Endothelial cell of umbilical vein (primary cell): ENCODE results near the gene RPS25. TPM values are rescaled to one million over a fixed set of nuclear protein-coding genes. Genes with fewer than 3 reads are reported as not detected.

Experiments
- BruUV-seq: library from RNA; stranded (reverse); fragments of 400-500 nt; replicated peaks from 2 replicates; lab custom pipeline; 2021; lab: Mats Ljungman, UMichigan
- CTCF ChIA-PET: fragments of 300-600, 350-600 bp; sonication (Branson Sonifier 250); formaldehyde crosslinking; loops from one replicate; lab custom pipeline; 2021; ENCODE audit warnings: antibody characterized with exemption, inconsistent platforms; lab: Charles Lee
- POLR2A ChIA-PET: fragments of 300-600, 350-600 bp; sonication (Branson Sonifier 250); formaldehyde crosslinking; loops from one replicate; lab custom pipeline; 2021; ENCODE audit warnings: antibody characterized with exemption, inconsistent platforms; lab: Charles Lee
- DNase-seq: peaks from one replicate; pipeline ENCODE4 v3.0.0-alpha.2; 2011; ENCODE audit warnings: low read depth, low spot score
- FAIRE-seq: peaks from 2 replicates; lab custom pipeline; 2011; peaks lifted over from hg19 to GRCh38; lab: Jason Lieb, UNC
- H2AFZ ChIP-seq: 2 replicates; pipeline ENCODE4 v1.6.0; 2012; ENCODE audit warnings: low read depth, low read length, control low read depth, inconsistent platforms
- H3K27ac ChIP-seq: 2 replicates; pipeline ENCODE4 v1.5.1; 2011; ENCODE audit warnings: low read depth, mild to moderate bottlenecking, control low read depth, low read length, moderate library complexity; ENCODE audit not compliant: insufficient read depth
- H3K27me3 ChIP-seq, 2 experiments: 2 replicates each; pipeline versions ENCODE4 v1.6.0 to v1.6.1; 2011; ENCODE audit warnings: low read length in 2 of 2, mixed read lengths in 1 of 2; ENCODE audit not compliant: control insufficient read depth in 2 of 2, insufficient read depth in 2 of 2
- H3K36me3 ChIP-seq, 2 experiments: 2 replicates in 1 of 2; 3 replicates in 1 of 2; pipeline ENCODE4 v1.5.1; 2011; ENCODE audit warnings: low read length in 2 of 2, mild to moderate bottlenecking in 1 of 2, moderate library complexity in 1 of 2; ENCODE audit not compliant: control insufficient read depth in 2 of 2, insufficient read depth in 2 of 2; ENCODE audit errors: extremely low read depth in 1 of 2
- H3K4me1 ChIP-seq: 3 replicates; pipeline ENCODE4 v1.5.1; 2011; ENCODE audit warnings: mild to moderate bottlenecking, low read length; ENCODE audit not compliant: control insufficient read depth, insufficient read depth; ENCODE audit errors: extremely low read depth
- H3K4me2 ChIP-seq: 2 replicates; pipeline ENCODE4 v1.6.1; 2011; ENCODE audit warnings: low read length, control low read depth, mixed read lengths; ENCODE audit not compliant: insufficient read depth
- H3K4me3 ChIP-seq, 3 experiments: fragments of 200-600 bp in 1 of 3; sonication (generic), shearing (Covaris generic) in 1 of 3; replicated peaks in 1 of 3; 2 replicates each; pipeline ENCODE4 v1.5.1; 2011 to 2016; ENCODE audit warnings: control low read depth in 3 of 3, low read length in 3 of 3, mild to moderate bottlenecking in 2 of 3, inconsistent platforms in 1 of 3, low read depth in 1 of 3, moderate library complexity in 1 of 3; ENCODE audit not compliant: insufficient read depth in 1 of 3
- H3K79me2 ChIP-seq: 2 replicates; pipeline ENCODE4 v1.6.0; 2012; ENCODE audit warnings: low read length, inconsistent platforms; ENCODE audit not compliant: control insufficient read depth, insufficient read depth
- H3K9ac ChIP-seq: replicated peaks from 2 replicates; pipeline ENCODE3; 2011; ENCODE audit warnings: low read length, control low read depth; ENCODE audit not compliant: insufficient read depth; ENCODE audit errors: extremely low read depth
- H3K9me1 ChIP-seq: replicated peaks from 3 replicates; pipeline ENCODE4 v1.6.0; 2011; ENCODE audit warnings: mild to moderate bottlenecking, low read length; ENCODE audit not compliant: control insufficient read depth, insufficient read depth; ENCODE audit errors: extremely low read depth
- H3K9me3 ChIP-seq: replicated peaks from 2 replicates; pipeline ENCODE4 v1.5.1; 2012; ENCODE audit warnings: low read length, inconsistent platforms; ENCODE audit not compliant: control insufficient read depth, insufficient read depth
- H4K20me1 ChIP-seq: replicated peaks from 2 replicates; pipeline ENCODE3; 2011; ENCODE audit warnings: mild to moderate bottlenecking, low read length; ENCODE audit not compliant: control insufficient read depth, insufficient read depth; ENCODE audit errors: extremely low read depth
- EZH2 ChIP-seq: IDR thresholded peaks from 2 replicates; pipeline ENCODE4 v1.6.1; 2012; ENCODE audit warnings: borderline replicate concordance, low read depth, mild to moderate bottlenecking, moderate library complexity, low read length, inconsistent platforms; ENCODE audit not compliant: severe bottlenecking
- JUN ChIP-seq: IDR thresholded peaks from 2 replicates; pipeline ENCODE4 v1.6.1; 2011; ENCODE audit warnings: borderline replicate concordance, low read depth; ENCODE audit not compliant: insufficient read length, insufficient read depth
- MYC ChIP-seq: IDR thresholded peaks from one replicate; pipeline ENCODE4 v1.6.1; 2011; ENCODE audit warnings: mild to moderate bottlenecking, low read depth, low read length
- POLR2AphosphoS5 ChIP-seq: IDR thresholded peaks from 2 replicates; pipeline ENCODE4 v1.6.1; 2012; ENCODE audit warnings: low read depth, mild to moderate bottlenecking, control low read depth, low read length, moderate library complexity; ENCODE audit not compliant: insufficient read depth
- dilution Hi-C: fragments of 300-500 bp; cut with MboI; formaldehyde crosslinking; loops from one replicate; pipeline ENCODE4 v1.15.0; 2019; ENCODE audit warnings: low sequenced_read_pairs; ENCODE audit not compliant: extremely low pct_ligation_motif_present
- intact Hi-C: fragments of 100-400 bp; cut with micrococcal nuclease; formaldehyde crosslinking; loops from one replicate; pipeline ENCODE4 v1.10.0; 2022
- polyA plus RNA-seq, 4 experiments: library from polyadenylated mRNA; depleted of rRNA in 3 of 4; stranded (reverse) in 3 of 4; unstranded in 1 of 4; fragments of >200 nt; gene quantifications; 2 replicates each; pipeline versions ENCODE4 v1.2.1 to v1.2.3, GENCODE V29; 2011 to 2012; ENCODE audit warnings: missing spikeins in 1 of 4
- total RNA-seq: library from RNA; stranded (reverse); gene quantifications from 2 replicates; pipeline ENCODE4 v1.2.3, GENCODE V29; 2021
- TF ChIP-seq, protein P1 (sequence below), 2 donors: IDR thresholded peaks; 1 replicate in 1 of 2; 2 replicates in 1 of 2; pipeline ENCODE4 v1.5.1; 2011; ENCODE audit warnings: low read length in 2 of 2, mild to moderate bottlenecking in 2 of 2, moderate library complexity in 2 of 2, control low read depth in 1 of 2, inconsistent platforms in 1 of 2, low read depth in 1 of 2; ENCODE audit not compliant: insufficient read depth in 1 of 2; ENCODE audit errors: extremely low read depth in 1 of 2
- TF ChIP-seq, protein P2 (sequence below): IDR thresholded peaks from 2 replicates; pipeline ENCODE4 v1.6.1; 2011; ENCODE audit not compliant: insufficient read depth, insufficient read length

RPS25 gene
- total and polyA plus RNA-seq, 2 donors (not counting 3 experiments of a cell fraction or from before 2014, with no cell fraction given), result 887 to 992 TPM

DNA sequence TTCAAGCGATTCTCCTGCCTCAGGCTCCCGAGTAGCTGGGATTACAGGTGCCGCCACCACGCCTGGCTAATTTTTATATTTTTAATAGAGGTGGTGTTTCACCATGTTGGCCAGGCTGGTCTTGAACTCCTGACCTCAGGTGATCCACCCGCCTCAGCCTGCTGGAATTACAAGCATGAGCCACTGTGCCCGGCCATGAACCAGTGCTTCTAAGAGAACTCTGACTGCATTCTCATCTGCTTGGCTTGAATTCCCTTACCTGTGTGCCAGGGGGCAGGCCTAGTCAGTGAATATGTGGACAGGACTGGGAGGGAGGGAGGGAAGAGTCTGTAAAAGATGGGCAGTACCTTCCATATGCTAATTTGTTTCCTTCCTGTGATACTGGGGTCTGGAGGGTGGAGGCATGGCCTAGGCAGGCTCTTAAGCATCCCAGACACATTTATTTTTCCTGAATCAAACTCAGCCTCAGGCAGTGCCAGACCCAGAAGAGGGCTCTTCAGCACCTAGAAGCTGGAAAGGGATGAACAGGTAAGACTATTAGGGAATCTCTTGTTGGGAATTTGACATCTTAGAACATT, 6.6 kb downstream of the RPS25 start:
- ChIA-PET CTCF (interaction anchor here (0.6 to 1.0 kb wide), 3 partner anchors 8 to 385 kb away, joined by 3 read pairs; partner anchors contain the start of gene CENATAC), POLR2A (no interaction called here)
- H3K9me3 ChIP-seq, result no peaks in the 10 kb centered on the region
- peaks cover 19 to 21% of the 10 kb centered on the region in 2 experiments for H3K36me3 ChIP-seq
- H3K27me3 ChIP-seq, result no peaks in the 10 kb centered on the region
- H3K4me1 ChIP-seq, result peaks cover 2% of the 10 kb centered on the region
- no peak overlapping the region for H3K9ac ChIP-seq
- H2AFZ ChIP-seq, result no peak overlapping the region
- H3K4me2 ChIP-seq, result no peak overlapping the region
- TF ChIP-seq JUN (no peak), EZH2 (no peak), MYC (no peak), POLR2AphosphoS5 (no peak)
- TF ChIP-seq, protein P1, sequence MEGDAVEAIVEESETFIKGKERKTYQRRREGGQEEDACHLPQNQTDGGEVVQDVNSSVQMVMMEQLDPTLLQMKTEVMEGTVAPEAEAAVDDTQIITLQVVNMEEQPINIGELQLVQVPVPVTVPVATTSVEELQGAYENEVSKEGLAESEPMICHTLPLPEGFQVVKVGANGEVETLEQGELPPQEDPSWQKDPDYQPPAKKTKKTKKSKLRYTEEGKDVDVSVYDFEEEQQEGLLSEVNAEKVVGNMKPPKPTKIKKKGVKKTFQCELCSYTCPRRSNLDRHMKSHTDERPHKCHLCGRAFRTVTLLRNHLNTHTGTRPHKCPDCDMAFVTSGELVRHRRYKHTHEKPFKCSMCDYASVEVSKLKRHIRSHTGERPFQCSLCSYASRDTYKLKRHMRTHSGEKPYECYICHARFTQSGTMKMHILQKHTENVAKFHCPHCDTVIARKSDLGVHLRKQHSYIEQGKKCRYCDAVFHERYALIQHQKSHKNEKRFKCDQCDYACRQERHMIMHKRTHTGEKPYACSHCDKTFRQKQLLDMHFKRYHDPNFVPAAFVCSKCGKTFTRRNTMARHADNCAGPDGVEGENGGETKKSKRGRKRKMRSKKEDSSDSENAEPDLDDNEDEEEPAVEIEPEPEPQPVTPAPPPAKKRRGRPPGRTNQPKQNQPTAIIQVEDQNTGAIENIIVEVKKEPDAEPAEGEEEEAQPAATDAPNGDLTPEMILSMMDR (IDR thresholded peaks at IDR 0.05; ENCODE audit: extremely low read depth in 1 of 2, insufficient read depth in 1 of 2, low read depth in 1 of 2, low read length in 2 of 2), result no peak
- TF ChIP-seq, protein P2, sequence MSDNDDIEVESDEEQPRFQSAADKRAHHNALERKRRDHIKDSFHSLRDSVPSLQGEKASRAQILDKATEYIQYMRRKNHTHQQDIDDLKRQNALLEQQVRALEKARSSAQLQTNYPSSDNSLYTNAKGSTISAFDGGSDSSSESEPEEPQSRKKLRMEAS, result no peak
- FAIRE-seq (no peak), DNase-seq (no peak)
- H3K27ac ChIP-seq, result no peak overlapping the region
- H4K20me1 ChIP-seq, result no peaks in the 10 kb centered on the region
- H3K79me2 ChIP-seq, result peaks cover 13% of the 10 kb centered on the region
- BruUV-seq, result no TSS peak
- H3K9me1 ChIP-seq, result no peaks in the 10 kb centered on the region
- H3K4me3 ChIP-seq, result no peak overlapping the region
- dilution Hi-C loops (no loop called here), intact Hi-C loops (no loop called here)
